ENCODE measurements around the gene PABPN1L.

- no peak for TF ChIP-seq CTCF (IDR thresholded peaks at IDR 0.05)
- TF ChIP-seq POLR2A (IDR thresholded peaks at IDR 0.05) = no peak
- no peak for TF ChIP-seq EP300 (IDR thresholded peaks at IDR 0.05)
Observed at GRCh38 chr16:88855176-88855575, 11.3 kb downstream of the PABPN1L start.

All from ovary (tissue), 3 donors.